ENCODE data around the gene NFASC.

Gene NFASC

GRCh38 chr1:204920511-204920910 is 49.8 kb downstream of the NFASC start:
- H3K9me3 ChIP-seq (ENCODE audit: control insufficient read depth, insufficient read depth, low read length), result no peaks in the 10 kb centered on the region
- no peak overlapping the region for H3K9ac ChIP-seq (ENCODE audit: low read depth, low read length)
- H3K36me3 ChIP-seq (ENCODE audit: insufficient read depth, low read length), result no peaks in the 10 kb centered on the region
- peaks cover 54% of the 10 kb centered on the region for H3K4me1 ChIP-seq (ENCODE audit: insufficient read depth, low read length)

GRCh38 chr1:204920967-204921366 is 50.3 kb downstream of the NFASC start:
- Histone ChIP-seq H3K4me1 (ENCODE audit: insufficient read depth, low read length) (peaks cover 56% of the 10 kb centered on the region), H3K36me3 (ENCODE audit: insufficient read depth, low read length) (no peaks in the 10 kb centered on the region), H3K9ac (ENCODE audit: low read depth, low read length) (no peak overlapping the region), H3K9me3 (ENCODE audit: control insufficient read depth, insufficient read depth, low read length) (no peaks in the 10 kb centered on the region)

- peaks cover 57% of the 10 kb centered on the region for H3K4me1 ChIP-seq (ENCODE audit: insufficient read depth, low read length)
- no peaks in the 10 kb centered on the region for H3K9me3 ChIP-seq (ENCODE audit: control insufficient read depth, insufficient read depth, low read length)
- H3K9ac ChIP-seq (ENCODE audit: low read depth, low read length), result no peak overlapping the region
- no peaks in the 10 kb centered on the region for H3K36me3 ChIP-seq (ENCODE audit: insufficient read depth, low read length)
Observed at GRCh38 chr1:204921855-204922516, 51.3 kb downstream of the NFASC start.

GRCh38 chr1:204923201-204923600 is 52.5 kb downstream of the NFASC start:
- H3K9ac ChIP-seq (ENCODE audit: low read depth, low read length), result no peak overlapping the region
- no peaks in the 10 kb centered on the region for H3K9me3 ChIP-seq (ENCODE audit: control insufficient read depth, insufficient read depth, low read length)
- H3K36me3 ChIP-seq (ENCODE audit: insufficient read depth, low read length), result no peaks in the 10 kb centered on the region
- H3K4me1 ChIP-seq (ENCODE audit: insufficient read depth, low read length), result peaks cover 69% of the 10 kb centered on the region

- H3K9me3 ChIP-seq (ENCODE audit: control insufficient read depth, insufficient read depth, low read length), result no peaks in the 10 kb centered on the region
- H3K36me3 ChIP-seq (ENCODE audit: insufficient read depth, low read length), result no peaks in the 10 kb centered on the region
- peaks cover 73% of the 10 kb centered on the region for H3K4me1 ChIP-seq (ENCODE audit: insufficient read depth, low read length)
- H3K9ac ChIP-seq (ENCODE audit: low read depth, low read length), result no peak overlapping the region
Observed at GRCh38 chr1:204923626-204924012, 53.0 kb downstream of the NFASC start.

GRCh38 chr1:204924013-204924759 is 53.5 kb downstream of the NFASC start:
- no peak overlapping the region for H3K9ac ChIP-seq (ENCODE audit: low read depth, low read length)
- H3K4me1 ChIP-seq (ENCODE audit: insufficient read depth, low read length), result peaks cover 79% of the 10 kb centered on the region
- no peaks in the 10 kb centered on the region for H3K36me3 ChIP-seq (ENCODE audit: insufficient read depth, low read length)

GRCh38 chr1:204925701-204926100 is 55.0 kb downstream of the NFASC start:
- H3K4me1 ChIP-seq (ENCODE audit: insufficient read depth, low read length), result peaks cover 85% of the 10 kb centered on the region
- H3K9ac ChIP-seq (ENCODE audit: low read depth, low read length), result no peak overlapping the region
- no peaks in the 10 kb centered on the region for H3K36me3 ChIP-seq (ENCODE audit: insufficient read depth, low read length)
- H3K9me3 ChIP-seq (ENCODE audit: control insufficient read depth, insufficient read depth, low read length), result no peaks in the 10 kb centered on the region

More at GRCh38 chr1:204924013-204924759, 53.5 kb downstream of the NFASC start:
- no peaks in the 10 kb centered on the region for H3K9me3 ChIP-seq (ENCODE audit: control insufficient read depth, insufficient read depth, low read length)

GRCh38 chr1:204927673-204928641 is 57.3 kb downstream of the NFASC start:
- Histone ChIP-seq H3K4me1 (ENCODE audit: insufficient read depth, low read length) (peaks cover 68% of the 10 kb centered on the region), H3K36me3 (ENCODE audit: insufficient read depth, low read length) (no peaks in the 10 kb centered on the region), H3K9me3 (ENCODE audit: control insufficient read depth, insufficient read depth, low read length) (no peaks in the 10 kb centered on the region), H3K9ac (ENCODE audit: low read depth, low read length) (no peak overlapping the region)

- H3K9ac ChIP-seq (ENCODE audit: low read depth, low read length), result no peak overlapping the region
- H3K9me3 ChIP-seq (ENCODE audit: control insufficient read depth, insufficient read depth, low read length), result no peaks in the 10 kb centered on the region
- H3K36me3 ChIP-seq (ENCODE audit: insufficient read depth, low read length), result no peaks in the 10 kb centered on the region
- H3K4me1 ChIP-seq (ENCODE audit: insufficient read depth, low read length), result peaks cover 59% of the 10 kb centered on the region
Observed at GRCh38 chr1:204928671-204929486, 58.2 kb downstream of the NFASC start.

- H3K9me3 ChIP-seq (ENCODE audit: control insufficient read depth, insufficient read depth, low read length), result no peaks in the 10 kb centered on the region
- peaks cover 53% of the 10 kb centered on the region for H3K4me1 ChIP-seq (ENCODE audit: insufficient read depth, low read length)
- no peak overlapping the region for H3K9ac ChIP-seq (ENCODE audit: low read depth, low read length)
- H3K36me3 ChIP-seq (ENCODE audit: insufficient read depth, low read length), result no peaks in the 10 kb centered on the region
Observed at GRCh38 chr1:204929487-204930154, 59.0 kb downstream of the NFASC start.

GRCh38 chr1:204930155-204930523 is 59.5 kb downstream of the NFASC start:
- Histone ChIP-seq H3K36me3 (ENCODE audit: insufficient read depth, low read length) (no peaks in the 10 kb centered on the region), H3K9me3 (ENCODE audit: control insufficient read depth, insufficient read depth, low read length) (no peaks in the 10 kb centered on the region), H3K9ac (ENCODE audit: low read depth, low read length) (no peak overlapping the region), H3K4me1 (ENCODE audit: insufficient read depth, low read length) (peaks cover 48% of the 10 kb centered on the region)

- peaks cover 42% of the 10 kb centered on the region for H3K4me1 ChIP-seq (ENCODE audit: insufficient read depth, low read length)
- no peaks in the 10 kb centered on the region for H3K9me3 ChIP-seq (ENCODE audit: control insufficient read depth, insufficient read depth, low read length)
- no peak overlapping the region for H3K9ac ChIP-seq (ENCODE audit: low read depth, low read length)
- no peaks in the 10 kb centered on the region for H3K36me3 ChIP-seq (ENCODE audit: insufficient read depth, low read length)
Observed at GRCh38 chr1:204931313-204931712, 60.7 kb downstream of the NFASC start.

- Histone ChIP-seq H3K36me3 (ENCODE audit: insufficient read depth, low read length) (no peaks in the 10 kb centered on the region), H3K9ac (ENCODE audit: low read depth, low read length) (no peak overlapping the region), H3K4me1 (ENCODE audit: insufficient read depth, low read length) (peaks cover 41% of the 10 kb centered on the region), H3K9me3 (ENCODE audit: control insufficient read depth, insufficient read depth, low read length) (no peaks in the 10 kb centered on the region)
Observed at GRCh38 chr1:204931768-204932572, 61.3 kb downstream of the NFASC start.
